Sigmoid colon (tissue), 4 donors: ENCODE measurements around the gene THEM5.

Source experiments
- CTCF ChIP-seq, 4 experiments: fragments of 450-650 bp in 3 of 4; fragments of 200-600 bp in 1 of 4; IDR thresholded peaks; one replicate each; pipeline ENCODE4 v1.5.1; 2016 to 2019; ENCODE audit warnings: antibody characterized with exemption in 4 of 4, mild to moderate bottlenecking in 3 of 4, moderate library complexity in 2 of 4
- POLR2A ChIP-seq, 2 donors: fragments of 450-650 bp; IDR thresholded peaks; one replicate each; pipeline ENCODE4 v1.6.1; 2016; ENCODE audit warnings: antibody characterized with exemption in 2 of 2, mild to moderate bottlenecking in 2 of 2, moderate library complexity in 2 of 2
- POLR2AphosphoS5 ChIP-seq, 4 donors: sonication (generic); formaldehyde crosslinking; IDR thresholded peaks; one replicate each; pipeline ENCODE4 v1.6.1; 2017; ENCODE audit warnings: antibody characterized with exemption in 4 of 4

- TF ChIP-seq CTCF (IDR thresholded peaks at IDR 0.05): no peak
- TF ChIP-seq POLR2AphosphoS5 (IDR thresholded peaks at IDR 0.05): no peak
- no peak for TF ChIP-seq POLR2A (IDR thresholded peaks at IDR 0.05)
Measured at GRCh38 chr1:151838222-151839081, 15.1 kb downstream of the THEM5 start.
